VCaP (cell line): ENCODE data around the gene ST7L.

Experiments used
- H3K27ac ChIP-seq: fragments of 450-650 bp; 2 replicates; pipeline ENCODE4 v1.5.1; 2017
- TF ChIP-seq, protein P1 (sequence below): fragments of 450-650 bp; conservative IDR thresholded peaks from 2 replicates; pipeline ENCODE4 v1.5.1; 2017; ENCODE audit warnings: mild to moderate bottlenecking, moderate library complexity

The ST7L gene

DNA sequence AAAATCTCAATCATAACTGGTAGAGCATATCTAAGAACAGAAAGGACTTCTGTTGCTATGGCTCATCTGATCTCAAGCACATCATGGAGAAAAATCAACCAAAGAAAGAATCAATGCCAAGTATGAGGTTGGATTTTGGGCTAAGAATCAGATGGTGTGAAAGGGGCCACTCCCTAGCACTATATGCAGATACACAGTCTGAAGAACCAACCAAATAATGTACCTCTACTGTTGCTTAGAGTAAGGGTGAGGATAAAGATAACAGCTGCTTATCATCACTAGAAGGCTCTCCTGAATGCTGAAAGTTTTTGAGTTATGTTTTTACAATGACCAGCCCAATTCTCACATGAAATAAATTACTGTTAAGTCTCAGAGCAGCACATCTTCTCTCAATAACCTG, 35.6 kb downstream of the ST7L start:
- TF ChIP-seq, protein P1, sequence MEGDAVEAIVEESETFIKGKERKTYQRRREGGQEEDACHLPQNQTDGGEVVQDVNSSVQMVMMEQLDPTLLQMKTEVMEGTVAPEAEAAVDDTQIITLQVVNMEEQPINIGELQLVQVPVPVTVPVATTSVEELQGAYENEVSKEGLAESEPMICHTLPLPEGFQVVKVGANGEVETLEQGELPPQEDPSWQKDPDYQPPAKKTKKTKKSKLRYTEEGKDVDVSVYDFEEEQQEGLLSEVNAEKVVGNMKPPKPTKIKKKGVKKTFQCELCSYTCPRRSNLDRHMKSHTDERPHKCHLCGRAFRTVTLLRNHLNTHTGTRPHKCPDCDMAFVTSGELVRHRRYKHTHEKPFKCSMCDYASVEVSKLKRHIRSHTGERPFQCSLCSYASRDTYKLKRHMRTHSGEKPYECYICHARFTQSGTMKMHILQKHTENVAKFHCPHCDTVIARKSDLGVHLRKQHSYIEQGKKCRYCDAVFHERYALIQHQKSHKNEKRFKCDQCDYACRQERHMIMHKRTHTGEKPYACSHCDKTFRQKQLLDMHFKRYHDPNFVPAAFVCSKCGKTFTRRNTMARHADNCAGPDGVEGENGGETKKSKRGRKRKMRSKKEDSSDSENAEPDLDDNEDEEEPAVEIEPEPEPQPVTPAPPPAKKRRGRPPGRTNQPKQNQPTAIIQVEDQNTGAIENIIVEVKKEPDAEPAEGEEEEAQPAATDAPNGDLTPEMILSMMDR = no peak
- H3K27ac ChIP-seq = no peak overlapping the region

DNA sequence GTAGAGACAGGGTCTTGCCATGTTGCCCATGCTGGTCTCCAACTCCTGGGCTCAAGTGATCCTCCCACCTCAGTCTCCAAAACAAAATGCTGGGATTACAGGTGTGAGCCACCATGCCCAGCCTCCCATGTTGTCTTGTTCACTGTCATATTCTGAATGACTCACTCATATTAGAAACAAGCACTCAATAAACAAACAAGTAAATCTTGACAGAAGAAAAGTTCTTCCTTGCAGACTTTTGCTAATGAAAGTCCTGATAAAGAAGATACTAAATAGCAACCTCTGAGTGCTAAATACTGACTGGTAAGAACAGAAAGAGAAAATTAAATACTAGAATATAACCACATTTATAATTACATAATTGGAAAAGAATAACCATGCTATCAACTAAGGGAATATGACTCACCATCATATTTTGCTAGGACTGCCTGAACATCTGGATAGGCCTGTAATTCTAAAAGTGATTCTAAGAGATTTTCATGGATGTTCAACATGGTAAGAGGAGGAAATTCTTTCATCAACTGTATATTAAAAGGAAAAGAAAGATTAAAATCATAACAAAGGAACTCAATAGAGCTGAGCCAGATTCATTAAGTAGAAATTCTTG, 37.3 kb downstream of the ST7L start:
- TF ChIP-seq, protein P1 = no peak
- H3K27ac ChIP-seq = no peak overlapping the region

DNA sequence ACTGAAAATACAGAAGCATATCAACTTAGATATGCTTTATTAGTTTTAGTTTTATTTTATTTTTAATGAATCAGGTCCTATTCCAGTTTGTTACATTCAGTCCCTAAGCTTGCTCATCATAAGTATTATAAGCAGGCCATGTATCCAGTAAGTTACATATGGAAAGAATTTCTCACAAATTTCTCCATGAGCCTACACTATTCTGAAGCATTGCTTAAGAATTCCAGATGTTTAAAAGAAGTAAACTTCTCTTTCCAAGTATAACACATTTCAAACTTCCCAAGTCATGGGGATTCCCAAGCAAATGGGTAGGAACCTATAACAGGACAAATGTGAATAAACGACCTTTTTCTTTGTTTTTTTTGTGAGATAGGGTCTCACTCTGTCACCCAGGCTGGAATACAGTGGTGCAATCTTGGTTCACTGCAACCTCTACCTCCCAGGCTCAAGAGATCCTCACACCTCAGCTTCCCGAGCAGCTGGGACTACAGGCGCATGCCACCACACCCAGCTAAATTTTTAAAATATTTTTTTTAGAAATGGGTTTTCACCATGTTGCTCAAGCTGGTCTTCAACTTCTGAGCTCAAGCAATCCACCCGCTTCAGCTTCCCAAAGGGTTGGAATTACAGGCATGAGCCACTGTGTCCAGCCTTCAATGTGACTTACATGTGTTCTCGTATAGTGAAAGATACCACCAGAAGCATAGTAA, 39.0 kb downstream of the ST7L start:
- H3K27ac ChIP-seq = no peak overlapping the region
- TF ChIP-seq, protein P1 = no peak

DNA sequence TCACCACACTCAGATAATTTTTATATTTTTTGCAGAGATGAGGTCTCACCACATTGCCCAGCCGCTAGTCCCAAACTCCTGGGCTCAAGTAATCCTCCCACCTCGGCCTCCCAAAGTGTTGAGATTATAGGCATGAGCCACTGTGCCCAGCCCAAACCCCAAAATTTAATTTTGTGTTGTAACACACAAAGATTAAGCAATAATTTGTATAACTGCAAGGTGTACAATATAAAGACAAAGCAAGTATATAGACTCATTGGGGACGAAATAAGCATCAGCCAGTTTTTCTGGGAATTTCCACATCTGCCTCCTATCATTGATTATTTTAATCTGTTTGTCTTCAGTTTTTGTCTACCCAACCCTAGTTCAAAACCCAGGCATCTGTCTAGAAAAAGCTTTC, 42.7 kb downstream of the ST7L start:
- H3K27ac ChIP-seq = no peak overlapping the region
- TF ChIP-seq, protein P1 = no peak

GRCh38 chr1:112575154-112575804, 43.7 kb downstream of the ST7L start:
- H3K27ac ChIP-seq = no peak overlapping the region
- TF ChIP-seq, protein P1 = no peak

DNA sequence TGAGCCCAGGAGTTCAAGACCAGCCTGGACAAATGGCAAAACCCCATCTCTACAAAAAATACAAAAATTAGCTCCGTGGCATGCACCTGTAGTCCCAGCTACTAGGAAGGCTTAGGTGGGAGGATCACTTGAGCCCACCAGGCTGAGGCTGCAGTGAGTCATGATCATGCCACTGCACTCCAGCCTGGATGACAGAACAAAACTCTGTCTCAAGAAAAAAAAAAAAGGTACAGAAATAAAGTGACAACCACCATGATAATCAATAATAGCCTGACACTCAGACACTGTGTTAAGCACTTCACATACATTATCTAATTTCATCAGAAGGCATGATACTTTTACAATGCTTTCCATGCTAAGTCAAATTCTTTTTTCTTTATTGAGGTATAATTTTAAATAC, 53.1 kb downstream of the ST7L start:
- no peak overlapping the region for H3K27ac ChIP-seq
- TF ChIP-seq, protein P1 = no peak

DNA sequence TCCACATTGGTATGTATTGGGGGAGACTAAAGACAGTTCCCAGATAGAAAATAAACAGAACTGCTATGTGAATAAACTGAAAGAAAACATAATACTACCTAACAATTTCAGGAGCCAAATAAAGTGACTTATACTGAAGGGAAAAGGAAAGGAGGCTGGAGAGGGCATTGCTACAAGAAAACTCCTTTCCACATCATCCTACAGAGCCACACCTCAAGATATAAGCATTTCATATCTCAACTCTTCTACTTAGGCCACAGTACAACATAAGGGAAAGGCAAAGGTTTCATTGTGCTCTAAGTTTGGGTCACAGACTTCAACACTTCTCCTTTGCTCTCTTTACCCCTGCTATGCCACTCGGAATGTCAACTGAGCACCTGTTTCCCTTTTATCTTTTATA, 54.9 kb downstream of the ST7L start:
- TF ChIP-seq, protein P1 = no peak
- no peak overlapping the region for H3K27ac ChIP-seq
